ENCODE data around the gene JADE2.
"Not testable (repeated sequence)": the region's sequence is repeated elsewhere in the genome, so short reads cannot be mapped to it uniquely, and the experiment has no call there.

JADE2 gene

GRCh38 chr5:134524826-134525682 is at the start of gene JADE2:
Gene JADE2 (plus strand): TSS chr5:134525670. CDS start chr5:134535858, 10,188 bp downstream.
- no peak for FAIRE-seq
- DNase-seq (ENCODE audit: low spot score) = peak; percentile 38

GRCh38 chr5:134477462-134478245 is 47.8 kb upstream of the JADE2 start:
- DNase-seq (ENCODE audit: low spot score) = peak; percentile 32
- no peak for FAIRE-seq

GRCh38 chr5:134479839-134480238 is 45.6 kb upstream of the JADE2 start:
- DNase-seq (ENCODE audit: low spot score) (no peak), FAIRE-seq (no peak)

- no peak for DNase-seq (ENCODE audit: low spot score)
- FAIRE-seq = no peak
Measured at GRCh38 chr5:134489227-134489944, 36.1 kb upstream of the JADE2 start.

GRCh38 chr5:134490255-134490924 is 35.1 kb upstream of the JADE2 start:
- FAIRE-seq = no peak
- no peak for DNase-seq (ENCODE audit: low spot score)

- DNase-seq (ENCODE audit: low spot score) = no peak
- no peak for FAIRE-seq
Measured at GRCh38 chr5:134490925-134491271, 34.6 kb upstream of the JADE2 start.

GRCh38 chr5:134491841-134492442 is 33.5 kb upstream of the JADE2 start:
- DNase-seq (ENCODE audit: low spot score) (no peak), FAIRE-seq (no peak)

GRCh38 chr5:134492568-134492967 is 32.9 kb upstream of the JADE2 start:
- FAIRE-seq (no peak), DNase-seq (ENCODE audit: low spot score) (no peak)

- no peak for DNase-seq (ENCODE audit: low spot score)
- FAIRE-seq = no peak
Measured at GRCh38 chr5:134493461-134494055, 31.9 kb upstream of the JADE2 start.

- DNase-seq (ENCODE audit: low spot score) = no peak
- no peak for FAIRE-seq
Measured at GRCh38 chr5:134494780-134495179, 30.7 kb upstream of the JADE2 start.

- not testable (repeated sequence) for DNase-seq (ENCODE audit: low spot score); FAIRE-seq
Measured at GRCh38 chr5:134499905-134500304, 25.6 kb upstream of the JADE2 start.

GRCh38 chr5:134500699-134501430 is 24.6 kb upstream of the JADE2 start:
- FAIRE-seq (no peak), DNase-seq (ENCODE audit: low spot score) (no peak)

GRCh38 chr5:134502259-134502658 is 23.2 kb upstream of the JADE2 start:
- DNase-seq (ENCODE audit: low spot score) (no peak), FAIRE-seq (no peak)

- peak; percentile 98 for FAIRE-seq
- DNase-seq (ENCODE audit: low spot score) = peak; percentile 100
Measured at GRCh38 chr5:134503088-134503936, 22.2 kb upstream of the JADE2 start.

- DNase-seq (ENCODE audit: low spot score) (peak; percentile 35), FAIRE-seq (no peak)
Measured at GRCh38 chr5:134503937-134504437, 21.5 kb upstream of the JADE2 start.

GRCh38 chr5:134504629-134505300 is 20.7 kb upstream of the JADE2 start:
- no peak for FAIRE-seq
- DNase-seq (ENCODE audit: low spot score) = no peak

GRCh38 chr5:134506054-134507039 is 19.1 kb upstream of the JADE2 start:
- FAIRE-seq (peak; percentile 91), DNase-seq (ENCODE audit: low spot score) (peak; percentile 99)

All from RCC 7860 (cell line).